Trophoblast cell (in vitro differentiated cells and primary cell): ENCODE results near the gene ADD1.
A peak's percentile ranks its signal among the peaks of the same experiment; 100 is the strongest.

Experiments
- DNase-seq, 2 donors: peaks; one replicate each; pipeline ENCODE4 v3.0.0-alpha.2; 2016
- H2AFZ ChIP-seq: 2 replicates; pipeline ENCODE4 v1.6.1; 2013; ENCODE audit warnings: low read length, moderate library complexity, mild to moderate bottlenecking; ENCODE audit not compliant: insufficient read depth, poor library complexity
- H2AK5ac ChIP-seq: 2 replicates; pipeline ENCODE4 v1.6.1; 2013; ENCODE audit warnings: mild to moderate bottlenecking, low read length
- H2BK120ac ChIP-seq: 2 replicates; pipeline ENCODE4 v1.6.1; 2013; ENCODE audit warnings: low read length, mild to moderate bottlenecking, moderate library complexity; ENCODE audit not compliant: insufficient read depth, poor library complexity
- H2BK12ac ChIP-seq: 2 replicates; pipeline ENCODE4 v1.6.1; 2013; ENCODE audit warnings: mild to moderate bottlenecking, low read length, moderate library complexity
- H2BK5ac ChIP-seq: 2 replicates; pipeline ENCODE4 v1.6.1; 2013; ENCODE audit warnings: low read length, low read depth, moderate library complexity, mild to moderate bottlenecking; ENCODE audit not compliant: poor library complexity
- H3K14ac ChIP-seq: 2 replicates; pipeline ENCODE4 v1.6.1; 2013; ENCODE audit warnings: mild to moderate bottlenecking, low read length
- H3K18ac ChIP-seq: 2 replicates; pipeline ENCODE4 v1.6.1; 2013; ENCODE audit warnings: mild to moderate bottlenecking, low read length
- H3K23ac ChIP-seq: 2 replicates; pipeline ENCODE4 v1.6.1; 2013; ENCODE audit warnings: low read length
- H3K27ac ChIP-seq: 2 replicates; pipeline ENCODE4 v1.5.1; 2013; ENCODE audit warnings: low read depth, mild to moderate bottlenecking, inconsistent platforms, low read length, moderate library complexity
- H3K27me3 ChIP-seq: 2 replicates; pipeline ENCODE4 v1.6.1; 2013; ENCODE audit warnings: inconsistent platforms, mild to moderate bottlenecking, low read length, moderate library complexity; ENCODE audit not compliant: insufficient read depth
- H3K36me3 ChIP-seq, 2 experiments: 1 replicate in 1 of 2; 2 replicates in 1 of 2; pipeline ENCODE4 v1.6.1; 2013; ENCODE audit warnings: low read length in 2 of 2, mild to moderate bottlenecking in 2 of 2, moderate library complexity in 1 of 2; ENCODE audit not compliant: insufficient read depth in 2 of 2, control insufficient read depth in 1 of 2
- H3K4ac ChIP-seq: 2 replicates; pipeline ENCODE4 v1.6.1; 2013; ENCODE audit warnings: low read depth, mild to moderate bottlenecking, low read length, moderate library complexity
- H3K4me1 ChIP-seq, 2 experiments: 1 replicate in 1 of 2; 2 replicates in 1 of 2; pipeline ENCODE4 v1.6.1; 2013; ENCODE audit warnings: low read length in 2 of 2, mild to moderate bottlenecking in 2 of 2, moderate library complexity in 1 of 2; ENCODE audit not compliant: insufficient read depth in 2 of 2, control insufficient read depth in 1 of 2
- H3K4me2 ChIP-seq: 2 replicates; pipeline ENCODE4 v1.6.1; 2013; ENCODE audit warnings: inconsistent platforms, mild to moderate bottlenecking, low read length, moderate library complexity
- H3K4me3 ChIP-seq: 2 replicates; pipeline ENCODE4 v1.5.1; 2013; ENCODE audit warnings: mild to moderate bottlenecking, low read depth, low read length, inconsistent platforms
- H3K79me1 ChIP-seq: one replicate; pipeline ENCODE4 v1.6.1; 2013; ENCODE audit warnings: low read length
- H3K79me2 ChIP-seq: 2 replicates; pipeline ENCODE4 v1.6.1; 2013; ENCODE audit warnings: low read length, mild to moderate bottlenecking; ENCODE audit not compliant: control insufficient read depth, insufficient read depth, poor library complexity
- H3K9ac ChIP-seq: 2 replicates; pipeline ENCODE4 v1.6.1; 2013; ENCODE audit warnings: mild to moderate bottlenecking, low read length
- H3K9me3 ChIP-seq: 2 replicates; pipeline ENCODE4 v1.6.1; 2013; ENCODE audit warnings: low read depth, mild to moderate bottlenecking, control low read depth, inconsistent platforms, low read length; ENCODE audit not compliant: insufficient read depth
- H4K12ac ChIP-seq: 2 replicates; pipeline ENCODE4 v1.6.1; 2013; ENCODE audit warnings: low read depth, mild to moderate bottlenecking, low read length, moderate library complexity
- H4K8ac ChIP-seq: 2 replicates; pipeline ENCODE4 v1.6.1; 2013; ENCODE audit warnings: low read depth, mild to moderate bottlenecking, low read length, moderate library complexity
- H4K91ac ChIP-seq: one replicate; pipeline ENCODE4 v1.6.1; 2013; ENCODE audit warnings: low read depth, mild to moderate bottlenecking, low read length, moderate library complexity
- WGBS: extraction: QIAGEN DNeasy Blood & Tissue Kit; methylation state at CpG from one replicate; pipeline ENCODE4 v1.1.7; 2013; ENCODE audit warnings: missing lambda C conversion rate; ENCODE audit not compliant: insufficient read length, insufficient coverage; ENCODE audit errors: extremely low coverage; 5-methylcytosine and 5-hydroxymethylcytosine counted together

ADD1 gene

DNA sequence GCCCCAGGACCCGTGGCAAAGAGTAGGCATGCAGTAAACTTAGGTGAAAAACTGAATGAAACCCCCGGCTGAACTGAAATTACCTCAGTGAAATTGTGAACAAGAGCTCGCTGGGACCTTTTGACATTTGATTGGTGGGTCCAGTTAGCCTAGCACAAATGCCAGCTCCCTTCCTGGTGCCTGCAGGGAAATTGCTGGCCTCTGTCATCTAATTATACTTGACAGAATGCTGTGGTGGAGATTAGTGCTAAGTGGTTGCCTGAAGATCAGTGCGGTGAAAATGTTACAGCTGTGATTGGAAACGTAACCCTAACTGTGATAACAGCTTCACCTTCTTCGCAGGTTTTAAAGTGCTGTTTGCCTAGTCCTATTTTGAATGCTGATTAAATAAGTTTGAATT lies 43.0 kb downstream of the ADD1 start:
- Histone ChIP-seq H3K23ac (no peak overlapping the region), H3K79me1 (no peaks in the 10 kb centered on the region), H3K79me2 (no peaks in the 10 kb centered on the region), H3K4me1 (peaks cover 5 to 7% of the 10 kb centered on the region in 2 experiments), H3K4me3 (no peak overlapping the region), H3K27ac (no peak overlapping the region), H3K9me3 (no peaks in the 10 kb centered on the region), H3K4ac (no peak overlapping the region), H4K8ac (no peak overlapping the region), H3K4me2 (no peak overlapping the region), H3K27me3 (no peaks in the 10 kb centered on the region), H3K14ac (no peak overlapping the region), H4K91ac (no peak overlapping the region), H3K36me3 (peaks cover 21 to 29% of the 10 kb centered on the region in 2 experiments), H4K12ac (no peak overlapping the region), H2BK120ac (no peak overlapping the region), H2BK5ac (no peak overlapping the region), H2BK12ac (no peak overlapping the region), H3K18ac (no peak overlapping the region), H2AFZ (no peak overlapping the region), H2AK5ac (no peak overlapping the region), H3K9ac (no peak overlapping the region)
- WGBS, result no CpG with 5 or more reads among the region's 6 CpGs
- peak; percentile 13 to 17 for DNase-seq

DNA sequence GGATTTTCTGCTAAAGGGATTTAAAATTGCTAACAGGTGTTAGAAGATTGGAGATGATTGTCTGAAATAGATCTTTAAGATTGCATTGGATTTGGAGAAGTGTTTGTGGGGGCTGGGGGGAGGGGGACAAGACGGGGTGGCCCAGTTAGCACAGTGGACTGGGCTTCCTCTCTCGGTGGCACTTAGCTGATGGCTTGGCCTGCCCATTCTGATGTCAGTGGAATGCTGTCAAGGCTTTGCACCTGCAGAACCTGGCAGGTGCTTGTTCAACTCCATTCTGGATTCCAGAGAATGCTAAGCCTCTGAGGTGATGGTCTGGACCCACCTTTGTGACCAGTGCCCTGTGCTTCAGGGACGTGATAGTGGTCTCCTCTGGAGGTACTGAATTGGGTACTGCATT lies 43.7 kb downstream of the ADD1 start:
- Histone ChIP-seq H3K79me1 (no peaks in the 10 kb centered on the region), H3K23ac (no peak overlapping the region), H2AFZ (no peak overlapping the region), H3K36me3 (peaks cover 21 to 27% of the 10 kb centered on the region in 2 experiments), H3K4ac (no peak overlapping the region), H2BK12ac (no peak overlapping the region), H3K4me2 (no peak overlapping the region), H3K4me3 (no peak overlapping the region), H4K91ac (no peak overlapping the region), H3K9me3 (no peaks in the 10 kb centered on the region), H2AK5ac (no peak overlapping the region), H4K12ac (no peak overlapping the region), H3K27ac (no peak overlapping the region), H3K18ac (no peak overlapping the region), H3K4me1 (peaks cover 5 to 7% of the 10 kb centered on the region in 2 experiments), H3K9ac (no peak overlapping the region), H3K14ac (no peak overlapping the region), H2BK5ac (no peak overlapping the region), H3K27me3 (no peaks in the 10 kb centered on the region), H3K79me2 (no peaks in the 10 kb centered on the region), H2BK120ac (no peak overlapping the region), H4K8ac (no peak overlapping the region)
- no peak for DNase-seq
- no CpG with 5 or more reads among the region's 3 CpGs for WGBS

- Histone ChIP-seq H3K79me2 (no peaks in the 10 kb centered on the region), H3K14ac (no peak overlapping the region), H2BK120ac (no peak overlapping the region), H3K23ac (no peak overlapping the region), H3K9me3 (no peaks in the 10 kb centered on the region), H3K27ac (no peak overlapping the region), H3K79me1 (no peaks in the 10 kb centered on the region), H2AFZ (no peak overlapping the region), H4K8ac (no peak overlapping the region), H2BK12ac (no peak overlapping the region), H3K4me2 (no peak overlapping the region), H3K18ac (no peak overlapping the region), H4K12ac (no peak overlapping the region), H3K4me1 (peaks cover 5 to 7% of the 10 kb centered on the region in 2 experiments), H4K91ac (no peak overlapping the region), H3K27me3 (no peaks in the 10 kb centered on the region), H3K9ac (no peak overlapping the region), H3K36me3 (peaks cover 15 to 27% of the 10 kb centered on the region in 2 experiments), H2AK5ac (no peak overlapping the region), H3K4ac (no peak overlapping the region), H2BK5ac (no peak overlapping the region), H3K4me3 (no peak overlapping the region)
- WGBS, result no CpG with 5 or more reads among the region's 3 CpGs
- DNase-seq, result no peak
Observed at GRCh38 chr4:2888886-2889285, 45.2 kb downstream of the ADD1 start.

DNA sequence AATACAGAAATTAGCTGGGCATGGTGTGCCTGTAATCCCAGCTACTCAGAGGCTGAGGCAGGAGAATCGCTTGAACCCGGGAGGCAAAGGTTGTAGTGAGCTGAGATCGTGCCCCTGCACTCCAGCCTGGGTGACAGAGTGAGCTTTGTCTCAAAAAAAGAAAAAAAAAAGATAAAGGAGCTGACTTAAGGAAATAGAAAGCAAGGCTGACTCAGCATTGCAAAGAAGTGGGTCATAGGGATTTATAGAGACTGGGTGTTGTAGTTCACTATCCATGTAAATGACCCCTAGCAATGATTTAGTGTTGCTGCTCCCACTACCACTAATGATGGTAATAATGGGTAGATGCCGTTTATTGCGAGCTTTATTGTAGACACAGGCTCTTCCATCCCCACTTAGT lies 47.6 kb downstream of the ADD1 start:
- Histone ChIP-seq H3K4me1 (peaks cover 2 to 4% of the 10 kb centered on the region in 2 experiments), H4K91ac (no peak overlapping the region), H2AFZ (no peak overlapping the region), H3K4ac (no peak overlapping the region), H3K36me3 (peaks cover 28 to 32% of the 10 kb centered on the region in 2 experiments), H4K12ac (no peak overlapping the region), H3K9me3 (no peaks in the 10 kb centered on the region), H4K8ac (no peak overlapping the region), H3K9ac (no peak overlapping the region), H2BK120ac (no peak overlapping the region), H2BK5ac (no peak overlapping the region), H3K27ac (no peak overlapping the region), H3K79me1 (no peaks in the 10 kb centered on the region), H3K4me2 (no peak overlapping the region), H2BK12ac (no peak overlapping the region), H3K23ac (no peak overlapping the region), H3K14ac (no peak overlapping the region), H3K27me3 (no peaks in the 10 kb centered on the region), H3K18ac (no peak overlapping the region), H3K79me2 (no peaks in the 10 kb centered on the region), H3K4me3 (no peak overlapping the region), H2AK5ac (no peak overlapping the region)
- WGBS, result no CpG with 5 or more reads among the region's 5 CpGs
- DNase-seq, result no peak
